CD4-positive, alpha-beta T cell treated with Interleukin-4 for 1 hour (primary cell): ENCODE results near the gene CTNNBIP1.

Source experiments
- DNase-seq, 2 donors: peaks; one replicate each; pipeline ENCODE4 v3.0.0-alpha.2; 2020 to 2022

The CTNNBIP1 gene

DNA sequence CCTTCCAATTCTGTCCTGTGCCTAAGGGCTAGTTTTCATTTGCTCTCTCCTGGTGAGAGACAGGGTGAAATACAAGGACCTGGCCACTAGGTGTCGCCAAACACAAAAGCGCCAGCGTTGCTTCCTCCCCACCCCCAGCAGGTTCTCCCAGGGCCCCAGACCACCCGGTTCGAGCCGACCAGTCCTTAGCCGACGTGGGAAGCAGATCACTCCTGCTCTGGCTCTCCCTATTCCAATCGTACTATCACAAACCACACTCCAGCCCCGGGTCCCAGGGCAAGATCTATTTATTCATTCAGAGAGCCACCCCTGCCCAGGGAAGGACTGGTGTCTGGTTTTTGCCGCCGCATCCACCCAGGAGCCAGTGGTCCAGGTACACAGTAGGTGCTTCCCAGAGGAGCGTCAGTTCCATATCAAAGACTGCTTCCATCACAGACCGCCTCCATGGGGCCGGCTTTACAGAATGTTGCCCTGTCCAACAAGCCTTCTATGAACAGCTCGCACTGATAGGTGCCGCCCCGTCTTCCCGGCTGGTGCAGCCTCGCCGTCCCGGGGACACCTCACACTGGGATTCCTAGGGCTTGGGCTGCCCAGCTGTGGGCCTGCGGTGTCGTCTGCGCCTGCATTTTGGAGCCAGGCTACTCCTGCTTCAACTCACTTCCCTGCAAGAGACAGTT lies 35.0 kb downstream of the CTNNBIP1 start:
- peak; percentile 77 to 78 for DNase-seq

DNA sequence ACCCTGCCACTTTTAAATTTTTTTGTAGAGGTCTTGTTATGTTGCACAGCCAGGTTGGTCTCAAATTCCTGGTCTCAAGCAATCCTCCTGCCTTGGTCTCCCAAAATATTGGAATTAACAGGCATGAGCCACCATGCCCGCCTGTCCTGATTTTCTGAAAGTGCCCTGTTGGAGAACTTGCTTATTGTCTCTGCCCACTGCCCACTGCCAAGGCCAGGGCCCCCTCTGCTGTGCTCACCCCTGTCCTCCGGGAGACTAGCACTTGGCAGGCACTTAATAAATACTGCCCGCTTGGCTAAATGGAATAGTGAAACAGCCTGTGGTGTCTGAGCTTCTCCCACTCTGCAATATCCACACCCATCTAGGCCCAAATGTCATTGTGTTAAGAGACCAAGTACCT lies 35.7 kb downstream of the CTNNBIP1 start:
- no peak for DNase-seq

DNA sequence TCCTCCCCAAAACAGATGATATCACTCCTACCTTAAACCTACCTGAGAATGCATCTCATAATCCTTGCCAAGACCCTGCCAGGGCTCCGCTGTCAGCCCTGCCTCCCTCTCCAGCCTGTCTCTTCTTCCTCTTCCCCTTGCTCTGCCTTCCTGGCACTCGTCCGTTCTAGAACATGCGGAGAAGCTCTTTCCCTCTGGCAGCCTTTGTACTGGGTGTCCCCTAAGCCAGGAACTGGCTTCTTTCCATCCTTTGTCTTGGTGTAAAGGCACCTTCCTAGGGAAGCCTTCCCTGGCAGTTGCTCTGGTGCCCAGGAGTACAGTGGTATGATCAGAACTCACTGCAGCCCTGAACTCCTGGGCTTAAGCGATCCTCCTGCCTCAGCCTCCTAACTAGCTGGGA lies 36.1 kb downstream of the CTNNBIP1 start:
- no peak for DNase-seq

DNA sequence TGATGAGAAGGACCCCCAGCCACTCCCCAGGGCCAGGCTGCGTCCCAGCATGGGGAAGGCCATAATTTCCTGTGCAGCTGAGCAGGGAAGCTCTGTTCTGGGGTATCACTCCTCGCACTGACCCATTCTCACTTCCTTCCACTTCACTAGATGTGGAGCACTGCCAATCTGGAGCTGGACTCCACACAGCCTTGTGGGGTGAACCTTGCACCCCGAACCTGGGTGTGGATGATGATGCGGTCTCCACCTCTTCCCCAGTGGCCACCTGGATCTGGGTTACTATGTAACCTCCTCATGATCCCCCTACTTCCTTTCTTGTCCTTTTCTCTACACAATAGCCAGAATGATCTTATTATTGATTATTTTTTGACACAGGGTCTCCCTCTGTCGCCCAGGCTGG lies 36.7 kb downstream of the CTNNBIP1 start:
- DNase-seq, result no peak

DNA sequence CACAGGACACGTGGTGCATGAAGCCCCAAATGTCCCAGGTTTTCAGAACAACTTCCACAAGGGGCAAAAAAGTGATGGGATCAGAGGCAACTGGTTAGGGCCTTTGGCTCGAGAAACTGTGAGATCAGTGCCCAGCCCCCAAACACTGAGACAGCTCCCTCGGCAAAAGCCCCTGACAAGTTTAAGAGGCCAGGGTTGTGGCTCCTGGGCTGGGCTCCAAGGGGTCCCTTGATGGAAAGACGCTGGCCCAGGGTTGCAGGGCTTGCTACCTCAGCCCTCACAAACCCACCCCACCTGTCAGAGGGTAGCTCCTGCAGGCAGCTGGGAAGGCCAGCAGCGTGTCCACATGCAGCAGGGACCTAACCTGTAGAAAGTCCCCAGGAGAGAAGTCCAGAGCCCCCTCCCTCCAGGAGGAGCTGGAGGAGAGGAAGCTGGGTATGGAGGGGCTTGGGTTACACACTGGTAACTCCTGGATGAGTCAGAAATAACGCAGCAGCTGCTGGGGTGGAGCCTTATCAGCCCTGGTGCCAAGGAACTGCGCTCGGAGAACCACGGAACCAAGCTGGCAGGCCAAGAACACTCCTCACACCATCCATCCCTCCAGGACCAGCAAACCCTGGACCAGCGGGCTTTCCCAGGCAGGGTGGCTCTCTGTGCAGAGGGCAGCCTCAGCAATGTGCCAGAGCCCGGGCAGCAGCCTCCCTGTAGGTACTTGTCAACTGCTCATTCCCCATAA lies 37.5 kb downstream of the CTNNBIP1 start:
- DNase-seq, result no peak

DNA sequence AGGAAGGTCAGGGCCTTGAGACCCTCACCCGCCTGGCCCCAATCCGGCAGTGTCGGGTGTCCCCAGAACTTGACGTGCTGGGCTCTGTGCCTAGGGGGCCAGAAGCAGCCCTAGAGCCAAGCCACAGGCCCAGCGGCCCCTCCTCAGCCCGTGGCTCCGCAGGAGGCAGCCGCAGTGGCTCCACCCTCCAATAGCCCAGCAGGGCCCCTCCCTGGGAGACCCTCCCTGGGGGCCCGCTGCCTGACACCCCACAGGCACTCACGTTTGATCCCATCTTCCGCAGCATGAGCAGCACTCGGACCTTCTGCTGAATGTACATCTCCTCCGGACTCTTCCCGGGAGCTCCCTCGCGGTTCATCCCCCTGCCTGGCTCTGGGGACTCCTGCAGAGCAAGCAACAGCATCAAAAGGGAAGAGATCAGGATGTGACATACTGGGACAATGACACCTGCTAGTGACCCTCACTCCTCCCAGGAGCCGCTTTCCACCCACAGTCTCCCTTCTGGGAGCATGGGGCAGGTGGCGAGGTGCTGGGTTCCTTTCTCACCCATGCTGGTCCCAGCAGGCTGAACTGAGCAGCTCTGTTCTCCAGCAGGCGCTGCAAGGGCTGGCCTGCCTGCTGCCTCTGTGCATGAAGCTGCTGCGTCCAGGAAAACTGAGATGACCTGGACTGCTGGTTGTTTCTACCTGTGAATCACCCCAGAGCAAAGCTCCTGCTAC lies 38.2 kb downstream of the CTNNBIP1 start:
- no peak for DNase-seq

DNA sequence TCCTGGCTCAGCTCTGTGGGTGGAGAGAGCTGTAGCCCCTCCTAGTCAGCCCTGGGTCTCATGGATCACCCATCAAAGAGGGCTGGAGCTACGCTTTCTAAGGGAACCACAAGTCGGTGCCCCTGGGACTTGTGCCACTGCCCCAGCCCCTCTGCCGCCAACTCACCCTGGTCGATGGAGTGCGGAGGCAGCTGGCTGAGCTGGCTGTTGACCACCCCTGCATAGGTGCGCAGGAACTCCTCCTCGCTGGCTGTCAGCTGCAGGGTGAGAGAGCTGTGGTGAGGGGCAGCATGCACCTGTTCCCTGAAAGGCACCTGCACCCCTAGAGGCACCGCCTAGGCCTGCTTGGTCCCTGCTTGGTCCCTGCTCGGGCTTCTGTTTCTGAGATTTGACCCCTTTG lies 39.0 kb downstream of the CTNNBIP1 start:
- no peak for DNase-seq

DNA sequence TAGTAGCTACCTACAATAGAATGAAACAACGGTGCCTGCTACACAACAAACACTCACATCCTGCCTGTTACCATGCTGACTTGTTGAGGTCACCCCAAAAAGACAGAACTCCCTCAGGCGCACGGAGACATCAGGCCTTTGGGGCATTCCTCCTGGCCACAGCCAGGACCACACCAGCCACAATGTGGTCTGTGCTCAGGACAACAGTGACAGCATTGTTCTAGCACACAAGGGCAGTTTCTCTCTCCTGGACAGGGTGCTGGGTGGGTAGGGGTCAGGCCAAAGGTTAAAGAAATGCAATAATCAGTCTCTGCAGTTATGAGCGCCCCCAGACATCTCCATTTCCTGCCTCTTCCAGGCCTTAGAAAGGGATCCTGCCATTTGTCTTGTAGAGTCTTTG lies 39.5 kb downstream of the CTNNBIP1 start:
- DNase-seq, result no peak

DNA sequence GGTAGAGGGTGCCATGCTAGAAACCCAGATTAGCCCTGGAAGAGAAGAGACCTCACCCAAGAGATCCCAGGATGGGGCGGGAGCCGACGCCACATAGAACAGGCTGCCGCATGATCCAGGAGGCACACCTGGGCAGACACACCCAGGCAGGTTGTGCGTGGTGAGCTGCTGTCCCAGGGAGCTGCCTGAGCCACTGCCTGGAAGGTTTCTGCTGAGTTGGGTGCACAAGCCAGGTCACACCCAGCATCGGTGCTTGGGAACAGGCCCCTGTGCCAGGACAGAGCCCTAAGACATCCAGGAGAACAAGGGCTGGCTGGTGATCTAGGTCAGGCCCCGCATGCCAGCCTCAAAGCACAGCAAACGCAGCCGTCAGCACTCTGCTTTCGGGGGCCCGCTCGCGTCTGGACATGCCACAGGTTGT lies 40.2 kb downstream of the CTNNBIP1 start:
- no peak for DNase-seq

DNA sequence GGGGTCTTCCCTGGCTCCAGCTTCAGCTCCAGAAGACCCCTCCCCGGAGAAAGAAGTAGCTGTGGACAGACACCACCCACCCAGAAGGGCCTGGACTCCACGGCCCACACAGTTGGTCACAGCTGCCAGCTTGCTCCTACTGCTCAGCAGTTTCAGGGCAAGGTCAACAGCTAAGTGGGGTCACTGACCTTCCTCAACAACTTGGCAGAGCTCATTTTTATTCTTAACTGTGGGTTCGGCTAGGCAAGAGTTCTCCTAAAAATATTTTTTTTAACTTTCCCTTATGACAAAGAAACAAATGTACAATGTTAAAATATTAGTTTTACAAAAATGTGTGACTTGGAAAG lies 41.9 kb downstream of the CTNNBIP1 start:
- DNase-seq, result no peak

DNA sequence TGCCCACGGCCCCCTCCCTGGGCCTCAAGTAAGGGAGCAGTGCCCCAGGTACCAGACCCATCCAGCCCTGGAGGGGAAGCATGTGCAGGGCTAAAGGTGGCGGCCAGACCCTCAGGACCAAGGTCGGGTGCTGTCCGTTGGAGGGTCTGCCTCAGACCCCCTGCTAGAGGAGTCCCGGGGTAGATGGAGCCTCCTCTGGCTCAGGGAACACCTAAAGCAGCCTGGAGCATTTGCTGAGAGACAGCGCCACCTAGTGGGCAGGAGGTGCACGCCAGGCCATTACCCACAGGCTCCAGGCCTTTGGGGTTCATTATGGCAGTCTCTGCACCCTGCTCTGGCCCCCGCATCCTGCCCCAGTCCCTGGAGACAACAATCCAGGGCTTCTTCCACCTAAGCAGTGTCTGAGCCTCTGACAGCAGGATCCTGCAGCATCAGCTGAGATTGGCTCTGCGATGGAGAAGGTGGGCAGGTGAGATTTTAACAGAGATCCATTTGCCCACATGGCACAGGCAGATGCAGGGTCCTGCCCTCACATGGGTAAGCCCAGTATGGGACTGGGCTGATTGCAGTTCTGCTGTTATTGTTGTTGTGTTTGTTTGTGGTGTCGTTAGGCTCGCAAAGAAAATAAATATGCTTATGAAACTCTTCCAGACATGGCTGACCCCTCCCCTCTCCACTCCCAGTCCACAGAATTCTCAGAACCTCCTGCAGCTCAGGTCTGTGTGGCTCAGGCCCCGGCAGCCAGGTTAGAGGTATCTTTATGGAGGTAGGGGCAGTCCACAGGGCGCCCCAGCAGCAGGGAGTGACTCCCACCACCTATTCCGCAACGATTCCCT lies 42.4 kb downstream of the CTNNBIP1 start:
- peak; percentile 85 to 88 for DNase-seq

DNA sequence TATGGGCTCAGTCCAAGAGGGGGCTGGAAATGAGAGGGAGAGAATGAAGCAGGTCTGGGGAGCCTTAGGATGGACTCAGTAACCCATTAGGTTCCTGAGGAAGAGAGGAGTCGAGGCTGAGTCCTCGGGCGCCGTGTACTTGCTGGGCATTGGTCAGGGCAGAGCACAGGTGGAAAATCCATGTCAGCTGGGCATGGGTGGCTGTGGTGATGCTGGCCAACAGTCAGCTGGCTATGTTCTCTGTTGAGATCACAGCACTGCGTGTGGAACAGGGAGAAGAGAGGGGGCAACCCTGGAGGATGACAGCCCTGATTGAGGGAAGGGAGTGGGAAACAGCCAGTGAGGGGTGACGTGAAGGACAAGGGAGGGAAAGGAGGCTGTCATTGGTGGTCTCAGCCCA lies 43.2 kb downstream of the CTNNBIP1 start:
- no peak for DNase-seq

DNA sequence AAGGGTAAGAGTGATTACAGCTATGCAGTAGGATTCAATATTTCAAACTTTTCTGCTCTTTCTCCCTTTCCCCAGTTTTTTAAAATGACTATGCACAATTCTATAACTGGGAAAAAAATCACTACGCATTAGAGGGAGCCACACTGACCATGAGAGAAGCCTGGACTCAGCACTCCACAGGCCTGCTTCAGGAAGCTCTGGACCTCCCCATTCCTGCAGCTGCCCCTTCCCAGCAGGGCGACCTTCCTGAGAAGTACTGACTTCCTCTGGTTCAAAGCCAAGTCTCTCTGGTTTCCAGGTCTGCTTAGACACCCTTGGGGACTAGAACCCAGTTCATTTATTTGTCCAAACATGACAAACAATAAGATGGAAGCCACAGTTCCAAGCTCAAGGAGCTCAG lies 44.3 kb downstream of the CTNNBIP1 start:
- DNase-seq, result no peak

DNA sequence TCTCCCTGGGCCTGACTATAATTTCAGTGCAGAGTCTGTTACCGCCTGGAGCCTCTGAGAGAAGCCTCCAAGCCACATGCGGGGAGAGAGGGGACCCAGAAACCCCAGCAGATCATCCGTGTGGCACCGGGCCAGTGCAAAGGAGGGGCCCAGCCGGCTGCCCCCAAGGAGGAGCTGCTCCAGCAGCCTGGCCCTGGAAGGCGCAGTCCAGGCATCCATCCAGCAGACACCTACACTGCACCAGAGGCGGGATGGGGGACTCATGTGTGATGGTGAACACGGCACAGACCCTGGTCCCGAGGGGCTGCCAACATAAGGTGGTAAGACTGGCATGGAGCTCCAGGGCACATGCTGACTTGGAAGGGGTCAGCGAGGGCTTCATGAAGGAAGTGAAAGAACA lies 46.7 kb downstream of the CTNNBIP1 start:
- DNase-seq, result no peak

DNA sequence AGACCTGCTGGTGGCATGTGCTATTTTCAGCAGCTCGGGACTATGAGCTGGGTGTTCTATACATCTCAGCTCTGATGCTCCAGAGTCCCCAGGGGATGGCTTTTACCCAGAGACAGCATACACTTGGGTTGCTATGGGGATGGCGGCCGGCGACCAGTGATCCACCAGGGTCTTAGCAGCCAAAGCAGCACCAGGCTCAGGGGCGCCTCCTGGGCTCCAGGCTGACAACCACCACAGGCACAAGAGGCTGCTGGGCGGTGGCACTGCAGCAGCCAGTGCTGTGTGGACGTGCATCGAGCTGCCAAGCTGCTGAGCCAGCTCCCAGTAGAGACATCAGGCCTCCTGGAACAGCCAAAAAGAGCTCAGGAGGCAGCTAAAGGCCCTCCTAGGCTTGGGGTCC lies 48.7 kb downstream of the CTNNBIP1 start:
- no peak for DNase-seq

DNA sequence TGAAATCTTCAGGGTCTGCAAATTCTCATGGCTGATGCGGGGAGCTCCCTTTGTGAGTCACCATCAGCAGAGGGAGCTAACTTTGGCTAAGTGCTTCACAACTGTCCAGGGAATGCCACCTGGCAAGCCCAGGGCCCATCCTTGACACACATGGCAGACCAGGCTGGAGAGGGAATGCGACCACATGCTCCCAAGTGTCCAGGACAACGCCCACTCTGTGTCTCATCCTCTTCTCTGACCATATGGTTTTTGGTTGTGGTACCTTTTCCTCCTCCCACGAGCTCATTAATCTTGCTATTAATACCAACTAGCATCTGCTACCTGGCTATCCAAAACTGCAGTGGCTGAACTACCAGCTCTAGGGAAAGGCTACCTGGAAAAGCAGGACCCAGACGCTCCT lies 49.2 kb downstream of the CTNNBIP1 start:
- no peak for DNase-seq

DNA sequence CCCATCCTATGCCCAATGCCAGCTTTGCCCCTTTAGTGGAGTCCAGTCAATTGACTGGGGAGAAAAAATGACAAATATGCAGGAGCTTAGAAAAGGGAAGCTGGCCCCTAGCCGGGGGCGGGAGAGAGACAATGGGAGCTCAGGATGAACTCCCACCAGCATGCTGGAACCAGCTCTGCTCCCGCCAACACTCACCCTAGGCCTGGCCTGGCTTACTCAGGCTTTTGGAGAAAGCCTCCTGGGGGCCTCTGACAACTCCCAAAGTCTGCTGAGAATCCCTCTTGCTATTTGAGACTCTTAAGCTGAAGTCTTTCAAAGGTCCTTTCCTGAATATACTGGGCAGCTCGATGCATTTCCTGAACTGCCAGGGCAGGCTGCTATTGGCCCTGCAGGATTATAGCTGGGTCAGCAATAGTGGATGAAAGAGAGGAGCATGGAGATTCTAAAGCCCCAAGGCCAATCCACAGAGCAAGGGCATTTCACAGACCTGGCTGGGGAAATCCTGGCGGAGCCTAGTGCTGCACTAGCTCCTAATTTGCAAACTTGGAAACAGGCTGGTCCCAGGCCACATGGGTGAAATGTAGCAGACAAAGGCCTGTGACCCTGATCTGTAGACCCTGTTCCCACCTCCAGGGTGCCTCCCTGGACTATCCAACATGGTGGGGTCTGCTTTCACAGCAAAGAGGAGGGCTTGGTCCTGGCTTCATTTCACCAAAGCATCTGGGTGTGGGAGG lies 50.6 kb downstream of the CTNNBIP1 start:
- DNase-seq, result no peak

DNA sequence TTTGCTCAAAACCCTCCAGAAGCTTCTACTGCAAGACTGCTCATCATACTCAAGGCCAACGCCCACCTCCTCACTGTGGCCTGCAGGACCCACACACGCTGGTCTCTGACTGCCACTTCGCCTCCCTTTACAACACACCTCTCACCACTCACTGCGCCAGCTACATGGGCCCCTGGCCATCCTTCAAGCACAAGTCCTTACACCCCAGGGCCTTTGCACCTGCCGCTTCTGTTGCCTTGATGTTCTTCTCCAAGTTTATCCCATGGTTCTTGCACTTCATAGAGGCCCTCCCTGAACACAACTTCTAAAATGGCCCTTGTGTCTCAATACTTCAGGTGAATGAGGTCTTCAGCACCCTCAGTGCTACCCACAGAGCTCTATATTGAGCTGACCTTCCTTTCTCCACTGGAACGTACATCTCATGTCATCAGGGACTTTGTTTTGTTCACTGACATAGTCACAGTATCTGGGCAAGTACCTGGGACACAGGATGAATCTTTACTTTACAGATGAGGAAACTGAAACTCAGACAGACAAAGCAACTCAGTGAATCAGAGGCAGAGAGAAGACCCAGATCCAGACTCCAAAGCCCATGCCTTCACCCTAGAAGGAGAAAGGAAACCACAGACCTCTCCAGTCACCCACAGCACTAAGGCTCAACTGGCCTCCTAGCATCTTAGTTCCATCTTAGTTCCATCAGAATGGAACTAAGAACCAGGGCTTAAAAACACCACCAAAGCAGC lies 51.6 kb downstream of the CTNNBIP1 start:
- DNase-seq, result no peak

DNA sequence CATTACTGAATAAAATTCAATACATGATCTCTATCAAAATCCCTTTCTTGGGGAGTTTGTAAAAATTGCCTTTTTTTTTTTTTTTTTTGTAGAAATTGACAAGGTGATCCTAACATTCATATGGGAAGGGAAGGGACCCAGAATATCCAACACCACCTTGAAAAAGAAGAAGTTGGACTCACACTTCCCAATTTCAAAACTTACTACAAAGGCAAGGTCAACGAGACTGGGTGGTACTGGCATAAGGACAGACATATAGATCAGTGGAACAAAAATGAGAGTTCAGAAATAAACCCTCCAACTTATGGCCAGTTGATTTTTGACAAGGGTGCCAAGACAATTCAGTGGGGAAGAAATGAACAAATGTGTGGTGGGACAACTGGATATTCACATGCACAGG lies 54.9 kb downstream of the CTNNBIP1 start:
- DNase-seq, result no peak

DNA sequence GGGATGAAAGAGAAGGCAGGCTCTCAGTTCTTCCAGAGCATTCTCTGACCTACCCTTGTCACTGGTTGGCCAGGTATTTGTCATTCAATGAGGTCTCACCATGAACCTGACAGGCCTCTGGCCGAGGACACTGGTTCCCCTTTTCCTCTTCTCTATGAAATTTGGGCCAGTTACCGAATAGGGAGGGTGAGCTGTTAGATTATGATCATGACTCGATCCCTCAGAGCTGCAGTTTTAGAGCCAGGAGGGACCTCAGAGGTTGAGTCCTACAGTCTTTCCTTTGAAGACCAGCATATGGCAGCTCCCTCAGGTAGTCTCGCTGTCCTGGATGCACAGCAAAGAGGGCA lies 56.8 kb downstream of the CTNNBIP1 start:
- DNase-seq, result no peak

DNA sequence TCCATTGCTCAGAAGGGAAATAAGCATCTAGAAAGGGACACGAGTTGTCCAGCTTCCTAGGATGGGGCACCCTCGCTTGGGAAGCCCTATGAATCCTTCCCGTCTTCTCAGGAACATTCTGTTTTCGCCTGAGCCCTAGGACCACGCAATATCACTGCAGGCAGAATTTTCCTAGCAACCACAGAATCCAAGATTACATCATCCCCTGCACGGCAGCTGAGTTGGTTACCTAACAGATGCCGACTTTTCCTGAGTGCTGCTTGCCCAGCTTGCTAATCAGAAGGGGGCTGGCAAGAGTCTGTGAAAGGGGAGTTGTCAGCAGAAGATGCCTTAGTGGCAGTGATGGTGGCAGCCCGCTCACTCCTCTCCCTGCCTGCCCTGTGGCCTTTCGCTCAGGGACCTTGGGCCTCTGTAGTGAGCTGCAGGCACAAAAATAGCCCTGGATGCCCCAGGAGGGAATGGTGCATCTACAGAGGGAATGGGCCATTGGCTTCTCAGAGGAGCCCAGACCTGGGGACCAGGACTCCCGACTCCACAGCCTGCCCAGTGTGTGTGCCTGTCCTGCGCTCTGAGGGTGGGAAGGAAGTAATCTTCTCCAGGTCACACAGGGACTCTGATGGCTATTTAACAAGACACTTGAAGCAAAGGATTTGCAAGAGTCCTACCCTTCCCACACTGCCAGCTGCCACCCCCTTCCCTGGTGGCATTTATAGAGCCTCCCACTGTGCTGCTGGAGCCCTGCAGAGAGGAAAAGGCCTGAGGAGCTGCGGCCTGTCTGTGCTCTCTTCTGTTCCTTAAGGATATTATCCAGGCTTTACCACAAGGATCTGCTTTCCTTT lies 57.4 kb downstream of the CTNNBIP1 start:
- no peak for DNase-seq
